GM12878 (cell line): ENCODE data around the gene ACTN2. TPM values are rescaled to one million over a fixed set of nuclear protein-coding genes. Genes with fewer than 3 reads are reported as not detected.

Experiments
- ATAC-seq: fragments of 200-7000 bp; cut with Tn5 transposase; 3 replicates; pipeline ENCODE4 v1.9.1; 2020; ENCODE audit warnings: mild to moderate bottlenecking, moderate library complexity
- BruUV-seq: library from RNA; stranded (reverse); fragments of 400-500 nt; replicated peaks from 2 replicates; lab custom pipeline; 2021; lab: Mats Ljungman, UMichigan
- CTCF ChIA-PET: fragments of 300-600 bp; sonication (Branson Sonifier 250); formaldehyde crosslinking; extraction: SDS; loops from one replicate; lab custom pipeline; 2021; ENCODE audit warnings: inconsistent platforms; lab: Yijun Ruan, JAX
- POLR2A ChIA-PET: fragments of 350-600 bp; formaldehyde crosslinking; extraction: SDS; loops from one replicate; lab custom pipeline; 2021; ENCODE audit warnings: inconsistent platforms; lab: Charles Lee
- RAD21 ChIA-PET: fragments of 300-600 bp; sonication (Branson Sonifier 250); formaldehyde crosslinking; loops from one replicate; lab custom pipeline; 2023; ENCODE audit warnings: antibody characterized with exemption; ENCODE audit not compliant: unreplicated experiment; lab: Charles Lee
- SMC1A ChIA-PET: fragments of 300-600 bp; sonication (Branson Sonifier 250); formaldehyde crosslinking; loops from one replicate; lab custom pipeline; 2023; ENCODE audit not compliant: unreplicated experiment, uncharacterized antibody; lab: Charles Lee
- DNase-seq: peaks from one replicate; pipeline ENCODE4 v3.0.0-alpha.2; 2011; ENCODE audit warnings: low read depth, low spot score
- FAIRE-seq: peaks from 3 replicates; lab custom pipeline; 2011; peaks lifted over from hg19 to GRCh38; lab: Jason Lieb, UNC
- H2AFZ ChIP-seq: 2 replicates; pipeline ENCODE4 v1.6.0; 2011; ENCODE audit warnings: low read depth, low read length, control low read depth; ENCODE audit not compliant: control insufficient read depth
- H3K27ac ChIP-seq: 2 replicates; pipeline ENCODE4 v1.5.1; 2011; ENCODE audit warnings: control low read depth; ENCODE audit not compliant: control insufficient read depth, insufficient read depth
- H3K27me3 ChIP-seq, 2 experiments: replicated peaks in 1 of 2; 2 replicates each; pipeline versions ENCODE4 v1.6.0 to v1.6.1; 2011; ENCODE audit warnings: low read length in 1 of 2; ENCODE audit not compliant: control insufficient read depth in 2 of 2, insufficient read depth in 2 of 2
- H3K36me3 ChIP-seq, 2 experiments: 2 replicates each; pipeline ENCODE4 v1.5.1; 2011; ENCODE audit warnings: low read length in 1 of 2; ENCODE audit not compliant: control insufficient read depth in 2 of 2, insufficient read depth in 2 of 2
- H3K4me1 ChIP-seq: 2 replicates; pipeline ENCODE4 v1.6.1; 2011; ENCODE audit warnings: mild to moderate bottlenecking, low read length, moderate library complexity, mixed read lengths; ENCODE audit not compliant: control insufficient read depth, insufficient read depth
- H3K4me2 ChIP-seq: 2 replicates; pipeline ENCODE4 v1.6.0; 2011; ENCODE audit warnings: control low read depth; ENCODE audit not compliant: control insufficient read depth, insufficient read depth
- H3K4me3 ChIP-seq: fragments of 200-600 bp; sonication (generic); 2 replicates; pipeline ENCODE4 v1.5.1; 2016
- H3K79me2 ChIP-seq: 2 replicates; pipeline ENCODE4 v1.6.0; 2011; ENCODE audit warnings: low read length; ENCODE audit not compliant: control insufficient read depth, insufficient read depth
- H3K9ac ChIP-seq: 2 replicates; pipeline ENCODE4 v1.8.0; 2011; ENCODE audit warnings: low read length, control low read depth, mixed read lengths; ENCODE audit not compliant: control insufficient read depth, insufficient read depth
- H3K9me3 ChIP-seq: replicated peaks from 3 replicates; pipeline ENCODE4 v1.5.1; 2011; ENCODE audit warnings: mild to moderate bottlenecking, low read length; ENCODE audit not compliant: control insufficient read depth, insufficient read depth
- H4K20me1 ChIP-seq: 2 replicates; pipeline ENCODE4 v1.6.0; 2011; ENCODE audit not compliant: control insufficient read depth, insufficient read depth
- ESRRA ChIP-seq: IDR thresholded peaks from 2 replicates; pipeline ENCODE4 v1.6.1; 2012; ENCODE audit warnings: mild to moderate bottlenecking, low read length, improper control_type of control experiment
- GABPA ChIP-seq: IDR thresholded peaks from 2 replicates; pipeline ENCODE4 v1.6.1; 2014; ENCODE audit warnings: antibody characterized with exemption, low read depth, mild to moderate bottlenecking, inconsistent platforms
- HDAC6 ChIP-seq: fragments of 200-600 bp; sonication (generic); IDR thresholded peaks from one replicate; pipeline ENCODE4 v1.8.0; 2017; ENCODE audit warnings: antibody characterized with exemption; ENCODE audit not compliant: unreplicated experiment
- MTA2 ChIP-seq: fragments of 450-650 bp; IDR thresholded peaks from 2 replicates; pipeline ENCODE4 v1.6.1; 2016; ENCODE audit warnings: low read depth, mild to moderate bottlenecking, moderate library complexity
- MXI1 ChIP-seq: fragments of 150-350 bp; IDR thresholded peaks from 2 replicates; pipeline ENCODE4 v1.6.1; 2011; ENCODE audit warnings: low read depth, mild to moderate bottlenecking, inconsistent platforms, low read length, improper control_type of control experiment
- NR2C1 ChIP-seq: fragments of 450-650 bp; IDR thresholded peaks from 2 replicates; pipeline ENCODE4 v1.6.1; 2017; ENCODE audit warnings: antibody characterized with exemption, mild to moderate bottlenecking, moderate library complexity
- SMAD1 ChIP-seq: fragments of 450-650 bp; IDR thresholded peaks from 2 replicates; pipeline ENCODE4 v1.6.1; 2018; ENCODE audit warnings: mild to moderate bottlenecking, low read depth; ENCODE audit not compliant: partially characterized antibody
- SUPT20H ChIP-seq: IDR thresholded peaks from 2 replicates; pipeline ENCODE4 v1.6.1; 2011; ENCODE audit warnings: low read depth, mild to moderate bottlenecking, low read length, moderate library complexity, borderline replicate concordance; ENCODE audit not compliant: control insufficient read depth
- ZBED1 ChIP-seq: IDR thresholded peaks from 2 replicates; pipeline ENCODE4 v1.6.1; 2016; ENCODE audit warnings: borderline replicate concordance
- WGBS: methylation state at CpG from one replicate; pipeline ENCODE4 v1.1.6; 2016; ENCODE audit warnings: low lambda C conversion rate; ENCODE audit not compliant: insufficient replicate concordance, insufficient coverage; ENCODE audit errors: missing lambda C conversion rate; 5-methylcytosine and 5-hydroxymethylcytosine counted together
- in situ Hi-C: fragments of 300-500 bp; cut with MboI; formaldehyde crosslinking; loops from 9 replicates; pipeline ENCODE4 v1.14.3; 2018; ENCODE audit warnings: mixed read lengths
- intact Hi-C: fragments of 100-400 bp; cut with micrococcal nuclease; formaldehyde crosslinking; loops from one replicate; pipeline ENCODE4 v1.14.2; 2022; ENCODE audit not compliant: unreplicated experiment
- polyA plus RNA-seq, 11 experiments: library from polyadenylated mRNA; depleted of rRNA in 4 of 11; unstranded in 6 of 11; stranded (reverse) in 5 of 11; fragments of >200 nt; fragmentation: Nextera tagmentation in 4 of 11; fragmentation: Illumina TruSeq in 1 of 11; extraction: Ambion mirVana in 4 of 11; extraction: Trizol in 1 of 11; gene quantifications; 1 replicate in 1 of 11; 2 replicates in 10 of 11; pipeline versions ENCODE4 v1.2.1 to v1.2.3, GENCODE V29; 2011 to 2016; ENCODE audit warnings: inconsistent platforms in 2 of 11, missing spikeins in 2 of 11, low read depth in 1 of 11
- total RNA-seq, 4 experiments: library from RNA; depleted of rRNA in 3 of 4; stranded (reverse); fragments of >200 nt in 3 of 4; fragmentation: Illumina TruSeq in 1 of 4; extraction: Trizol in 1 of 4; gene quantifications; 2 replicates each; pipeline versions ENCODE4 v1.2.1 to v1.2.3, GENCODE V29; 2013 to 2021
- TF ChIP-seq, protein P1 (sequence below): fragments of 450-650 bp; conservative IDR thresholded peaks from 2 replicates; pipeline ENCODE4 v1.6.1; 2017; ENCODE audit warnings: mild to moderate bottlenecking, moderate library complexity
- TF ChIP-seq, protein P2 (sequence below): IDR thresholded peaks from 2 replicates; pipeline ENCODE4 v1.6.1; 2012; ENCODE audit warnings: low read depth, low read length, improper control_type of control experiment
- TF ChIP-seq, protein P3 (sequence below): IDR thresholded peaks from 2 replicates; pipeline ENCODE4 v1.6.1; 2012; ENCODE audit warnings: improper control_type of control experiment, low read depth, low read length; ENCODE audit not compliant: insufficient replicate concordance
- TF ChIP-seq, protein P4 (sequence below): fragments of 150-350 bp; IDR thresholded peaks from 2 replicates; pipeline ENCODE4 v1.6.1; 2016; ENCODE audit warnings: low read depth, low read length

ACTN2 gene
- total and polyA plus RNA-seq, 10 of the 15 experiments (the other 5 are each of a cell fraction or from before 2014, with no cell fraction given), result 0.10 TPM; not detected in 9

DNA sequence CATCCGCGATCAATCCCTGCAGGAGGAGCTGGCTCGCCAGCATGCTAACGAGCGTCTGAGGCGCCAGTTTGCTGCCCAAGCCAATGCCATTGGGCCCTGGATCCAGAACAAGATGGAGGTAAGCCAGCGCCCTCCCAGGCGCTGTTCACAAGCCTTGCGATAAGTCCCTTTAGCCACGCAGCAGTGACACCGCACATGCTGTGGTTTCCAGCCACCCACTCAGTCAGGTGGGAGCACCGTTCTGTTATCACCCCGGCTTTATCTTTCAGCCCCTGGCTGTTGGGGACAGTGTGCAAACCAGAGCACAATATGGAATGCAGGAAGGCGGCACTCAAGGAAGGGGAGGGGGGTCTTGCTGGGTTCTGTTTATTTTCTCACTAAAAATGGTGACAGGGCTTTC is 67.7 kb downstream of the ACTN2 start:
- Histone ChIP-seq H3K4me1 (no peaks in the 10 kb centered on the region), H3K79me2 (no peaks in the 10 kb centered on the region), H3K9ac (no peak overlapping the region), H4K20me1 (no peaks in the 10 kb centered on the region), H3K36me3 (no peaks in the 10 kb centered on the region), H2AFZ (no peak overlapping the region), H3K27ac (no peak overlapping the region), H3K4me3 (no peak overlapping the region), H3K4me2 (no peak overlapping the region), H3K27me3 (no peaks in the 10 kb centered on the region; a peak in 1 of 4 replicates), H3K9me3 (no peaks in the 10 kb centered on the region)
- WGBS, result 59% methylated on average over 14 of the region's 14 CpGs
- SMC1A ChIA-PET, result no interaction called here
- DNase-seq (no peak), ATAC-seq (no peak), FAIRE-seq (no peak)
- BruUV-seq, result no TSS peak
- RAD21 ChIA-PET, result interaction anchor here (1.0 kb wide), 1 partner anchor 633 kb away, joined by 5 read pairs; no protein-coding TSS in a partner anchor
- POLR2A ChIA-PET, result interaction anchor here (0.6 kb wide), 1 partner anchor 15 kb away, joined by 4 read pairs; no protein-coding TSS in a partner anchor
- in situ Hi-C loops (loop anchor here (10.0 kb wide), 2 partner anchors 631 to 811 kb away; no protein-coding TSS in a partner anchor), intact Hi-C loops (loop anchor here (2.0 to 10.0 kb wide), 3 partner anchors 371 to 811 kb away; no protein-coding TSS in a partner anchor)
- CTCF ChIA-PET, result interaction anchor here (0.6 to 2.4 kb wide), 6 partner anchors 46 to 633 kb away, joined by 3 to 7 read pairs (median 4); no protein-coding TSS in a partner anchor
- no peak for TF ChIP-seq SUPT20H
- no peak for TF ChIP-seq ZBED1
- TF ChIP-seq SMAD1, result no peak
- TF ChIP-seq HDAC6, result no peak
- TF ChIP-seq, protein P1, sequence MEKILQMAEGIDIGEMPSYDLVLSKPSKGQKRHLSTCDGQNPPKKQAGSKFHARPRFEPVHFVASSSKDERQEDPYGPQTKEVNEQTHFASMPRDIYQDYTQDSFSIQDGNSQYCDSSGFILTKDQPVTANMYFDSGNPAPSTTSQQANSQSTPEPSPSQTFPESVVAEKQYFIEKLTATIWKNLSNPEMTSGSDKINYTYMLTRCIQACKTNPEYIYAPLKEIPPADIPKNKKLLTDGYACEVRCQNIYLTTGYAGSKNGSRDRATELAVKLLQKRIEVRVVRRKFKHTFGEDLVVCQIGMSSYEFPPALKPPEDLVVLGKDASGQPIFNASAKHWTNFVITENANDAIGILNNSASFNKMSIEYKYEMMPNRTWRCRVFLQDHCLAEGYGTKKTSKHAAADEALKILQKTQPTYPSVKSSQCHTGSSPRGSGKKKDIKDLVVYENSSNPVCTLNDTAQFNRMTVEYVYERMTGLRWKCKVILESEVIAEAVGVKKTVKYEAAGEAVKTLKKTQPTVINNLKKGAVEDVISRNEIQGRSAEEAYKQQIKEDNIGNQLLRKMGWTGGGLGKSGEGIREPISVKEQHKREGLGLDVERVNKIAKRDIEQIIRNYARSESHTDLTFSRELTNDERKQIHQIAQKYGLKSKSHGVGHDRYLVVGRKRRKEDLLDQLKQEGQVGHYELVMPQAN, result no peak
- no peak for TF ChIP-seq MXI1
- TF ChIP-seq, protein P2, sequence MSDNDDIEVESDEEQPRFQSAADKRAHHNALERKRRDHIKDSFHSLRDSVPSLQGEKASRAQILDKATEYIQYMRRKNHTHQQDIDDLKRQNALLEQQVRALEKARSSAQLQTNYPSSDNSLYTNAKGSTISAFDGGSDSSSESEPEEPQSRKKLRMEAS, result no peak
- TF ChIP-seq, protein P3, sequence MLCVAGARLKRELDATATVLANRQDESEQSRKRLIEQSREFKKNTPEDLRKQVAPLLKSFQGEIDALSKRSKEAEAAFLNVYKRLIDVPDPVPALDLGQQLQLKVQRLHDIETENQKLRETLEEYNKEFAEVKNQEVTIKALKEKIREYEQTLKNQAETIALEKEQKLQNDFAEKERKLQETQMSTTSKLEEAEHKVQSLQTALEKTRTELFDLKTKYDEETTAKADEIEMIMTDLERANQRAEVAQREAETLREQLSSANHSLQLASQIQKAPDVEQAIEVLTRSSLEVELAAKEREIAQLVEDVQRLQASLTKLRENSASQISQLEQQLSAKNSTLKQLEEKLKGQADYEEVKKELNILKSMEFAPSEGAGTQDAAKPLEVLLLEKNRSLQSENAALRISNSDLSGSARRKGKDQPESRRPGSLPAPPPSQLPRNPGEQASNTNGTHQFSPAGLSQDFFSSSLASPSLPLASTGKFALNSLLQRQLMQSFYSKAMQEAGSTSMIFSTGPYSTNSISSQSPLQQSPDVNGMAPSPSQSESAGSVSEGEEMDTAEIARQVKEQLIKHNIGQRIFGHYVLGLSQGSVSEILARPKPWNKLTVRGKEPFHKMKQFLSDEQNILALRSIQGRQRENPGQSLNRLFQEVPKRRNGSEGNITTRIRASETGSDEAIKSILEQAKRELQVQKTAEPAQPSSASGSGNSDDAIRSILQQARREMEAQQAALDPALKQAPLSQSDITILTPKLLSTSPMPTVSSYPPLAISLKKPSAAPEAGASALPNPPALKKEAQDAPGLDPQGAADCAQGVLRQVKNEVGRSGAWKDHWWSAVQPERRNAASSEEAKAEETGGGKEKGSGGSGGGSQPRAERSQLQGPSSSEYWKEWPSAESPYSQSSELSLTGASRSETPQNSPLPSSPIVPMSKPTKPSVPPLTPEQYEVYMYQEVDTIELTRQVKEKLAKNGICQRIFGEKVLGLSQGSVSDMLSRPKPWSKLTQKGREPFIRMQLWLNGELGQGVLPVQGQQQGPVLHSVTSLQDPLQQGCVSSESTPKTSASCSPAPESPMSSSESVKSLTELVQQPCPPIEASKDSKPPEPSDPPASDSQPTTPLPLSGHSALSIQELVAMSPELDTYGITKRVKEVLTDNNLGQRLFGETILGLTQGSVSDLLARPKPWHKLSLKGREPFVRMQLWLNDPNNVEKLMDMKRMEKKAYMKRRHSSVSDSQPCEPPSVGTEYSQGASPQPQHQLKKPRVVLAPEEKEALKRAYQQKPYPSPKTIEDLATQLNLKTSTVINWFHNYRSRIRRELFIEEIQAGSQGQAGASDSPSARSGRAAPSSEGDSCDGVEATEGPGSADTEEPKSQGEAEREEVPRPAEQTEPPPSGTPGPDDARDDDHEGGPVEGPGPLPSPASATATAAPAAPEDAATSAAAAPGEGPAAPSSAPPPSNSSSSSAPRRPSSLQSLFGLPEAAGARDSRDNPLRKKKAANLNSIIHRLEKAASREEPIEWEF, result no peak
- no peak for TF ChIP-seq GABPA
- TF ChIP-seq, protein P4, sequence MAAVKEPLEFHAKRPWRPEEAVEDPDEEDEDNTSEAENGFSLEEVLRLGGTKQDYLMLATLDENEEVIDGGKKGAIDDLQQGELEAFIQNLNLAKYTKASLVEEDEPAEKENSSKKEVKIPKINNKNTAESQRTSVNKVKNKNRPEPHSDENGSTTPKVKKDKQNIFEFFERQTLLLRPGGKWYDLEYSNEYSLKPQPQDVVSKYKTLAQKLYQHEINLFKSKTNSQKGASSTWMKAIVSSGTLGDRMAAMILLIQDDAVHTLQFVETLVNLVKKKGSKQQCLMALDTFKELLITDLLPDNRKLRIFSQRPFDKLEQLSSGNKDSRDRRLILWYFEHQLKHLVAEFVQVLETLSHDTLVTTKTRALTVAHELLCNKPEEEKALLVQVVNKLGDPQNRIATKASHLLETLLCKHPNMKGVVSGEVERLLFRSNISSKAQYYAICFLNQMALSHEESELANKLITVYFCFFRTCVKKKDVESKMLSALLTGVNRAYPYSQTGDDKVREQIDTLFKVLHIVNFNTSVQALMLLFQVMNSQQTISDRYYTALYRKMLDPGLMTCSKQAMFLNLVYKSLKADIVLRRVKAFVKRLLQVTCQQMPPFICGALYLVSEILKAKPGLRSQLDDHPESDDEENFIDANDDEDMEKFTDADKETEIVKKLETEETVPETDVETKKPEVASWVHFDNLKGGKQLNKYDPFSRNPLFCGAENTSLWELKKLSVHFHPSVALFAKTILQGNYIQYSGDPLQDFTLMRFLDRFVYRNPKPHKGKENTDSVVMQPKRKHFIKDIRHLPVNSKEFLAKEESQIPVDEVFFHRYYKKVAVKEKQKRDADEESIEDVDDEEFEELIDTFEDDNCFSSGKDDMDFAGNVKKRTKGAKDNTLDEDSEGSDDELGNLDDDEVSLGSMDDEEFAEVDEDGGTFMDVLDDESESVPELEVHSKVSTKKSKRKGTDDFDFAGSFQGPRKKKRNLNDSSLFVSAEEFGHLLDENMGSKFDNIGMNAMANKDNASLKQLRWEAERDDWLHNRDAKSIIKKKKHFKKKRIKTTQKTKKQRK, result no peak
- no peak for TF ChIP-seq MTA2
- no peak for TF ChIP-seq NR2C1
- TF ChIP-seq ESRRA, result no peak
